Measurements from ENCODE around the gene TEX14.
"Not testable (repeated sequence)": the region's sequence is repeated elsewhere in the genome, so short reads cannot be mapped to it uniquely, and the experiment has no call there.

Gene TEX14

GRCh38 chr17:58564243-58564642, 127.6 kb downstream of the TEX14 start:
- DNase-seq = no peak
- no peaks in the 10 kb centered on the region for H3K27me3 ChIP-seq (ENCODE audit: insufficient read depth, low read depth, severe bottlenecking)
- no peak overlapping the region for H3K27ac ChIP-seq
- H3K36me3 ChIP-seq = no peaks in the 10 kb centered on the region
- H3K4me3 ChIP-seq (ENCODE audit: low read depth, low read length) = no peak overlapping the region
- no peaks in the 10 kb centered on the region for H3K9me3 ChIP-seq (ENCODE audit: severe bottlenecking)
- TF ChIP-seq CTCF (IDR thresholded peaks at IDR 0.05; ENCODE audit: low read depth, low read length) = no peak

GRCh38 chr17:58560511-58560910, 131.3 kb downstream of the TEX14 start:
- no peaks in the 10 kb centered on the region for H3K27me3 ChIP-seq (ENCODE audit: insufficient read depth, low read depth, severe bottlenecking)
- H3K9me3 ChIP-seq (ENCODE audit: severe bottlenecking) = no peaks in the 10 kb centered on the region
- no peaks in the 10 kb centered on the region for H3K36me3 ChIP-seq
- DNase-seq = no peak
- no peak overlapping the region for H3K27ac ChIP-seq
- no peak for TF ChIP-seq CTCF (IDR thresholded peaks at IDR 0.05; ENCODE audit: low read depth, low read length)
- H3K4me3 ChIP-seq (ENCODE audit: low read depth, low read length) = no peak overlapping the region

GRCh38 chr17:58557981-58558380, 133.9 kb downstream of the TEX14 start:
- no peak overlapping the region for H3K4me3 ChIP-seq (ENCODE audit: low read depth, low read length)
- no peak for DNase-seq
- H3K27me3 ChIP-seq (ENCODE audit: insufficient read depth, low read depth, severe bottlenecking) = no peaks in the 10 kb centered on the region
- no peak overlapping the region for H3K27ac ChIP-seq
- TF ChIP-seq CTCF (IDR thresholded peaks at IDR 0.05; ENCODE audit: low read depth, low read length) = no peak
- no peaks in the 10 kb centered on the region for H3K36me3 ChIP-seq
- no peaks in the 10 kb centered on the region for H3K9me3 ChIP-seq (ENCODE audit: severe bottlenecking)

- Histone ChIP-seq H3K27me3 (ENCODE audit: insufficient read depth, low read depth, severe bottlenecking) (no peaks in the 10 kb centered on the region), H3K9me3 (ENCODE audit: severe bottlenecking) (no peaks in the 10 kb centered on the region), H3K36me3 (no peaks in the 10 kb centered on the region), H3K27ac (no peak overlapping the region), H3K4me3 (ENCODE audit: low read depth, low read length) (no peak overlapping the region)
- TF ChIP-seq CTCF (IDR thresholded peaks at IDR 0.05; ENCODE audit: low read depth, low read length) = no peak
- no peak for DNase-seq
These were observed 135.0 kb downstream of the TEX14 start for GRCh38 chr17:58556833-58557250.

GRCh38 chr17:58555109-58555508, 136.7 kb downstream of the TEX14 start:
- H3K36me3 ChIP-seq; H3K4me3 ChIP-seq (ENCODE audit: low read depth, low read length); DNase-seq; H3K9me3 ChIP-seq (ENCODE audit: severe bottlenecking); H3K27me3 ChIP-seq (ENCODE audit: insufficient read depth, low read depth, severe bottlenecking); H3K27ac ChIP-seq: not testable (repeated sequence)

GRCh38 chr17:58541249-58541648, 150.6 kb downstream of the TEX14 start:
- DNase-seq = peak; percentile 58
- Histone ChIP-seq H3K4me3 (ENCODE audit: low read depth, low read length) (no peak overlapping the region), H3K9me3 (ENCODE audit: severe bottlenecking) (peaks cover 8% of the 10 kb centered on the region), H3K36me3 (no peaks in the 10 kb centered on the region), H3K27me3 (ENCODE audit: insufficient read depth, low read depth, severe bottlenecking) (no peaks in the 10 kb centered on the region), H3K27ac (peak overlapping the region; percentile 84)
- TF ChIP-seq CTCF (IDR thresholded peaks at IDR 0.05; ENCODE audit: low read depth, low read length) = peak; percentile 79
